ENCODE measurements around the gene MPG. TPM values are rescaled to one million over a fixed set of nuclear protein-coding genes. Genes with fewer than 3 reads are reported as not detected.

Gene MPG
- total RNA-seq, 2 donors from 2014 or later = 111 to 138 TPM

DNA sequence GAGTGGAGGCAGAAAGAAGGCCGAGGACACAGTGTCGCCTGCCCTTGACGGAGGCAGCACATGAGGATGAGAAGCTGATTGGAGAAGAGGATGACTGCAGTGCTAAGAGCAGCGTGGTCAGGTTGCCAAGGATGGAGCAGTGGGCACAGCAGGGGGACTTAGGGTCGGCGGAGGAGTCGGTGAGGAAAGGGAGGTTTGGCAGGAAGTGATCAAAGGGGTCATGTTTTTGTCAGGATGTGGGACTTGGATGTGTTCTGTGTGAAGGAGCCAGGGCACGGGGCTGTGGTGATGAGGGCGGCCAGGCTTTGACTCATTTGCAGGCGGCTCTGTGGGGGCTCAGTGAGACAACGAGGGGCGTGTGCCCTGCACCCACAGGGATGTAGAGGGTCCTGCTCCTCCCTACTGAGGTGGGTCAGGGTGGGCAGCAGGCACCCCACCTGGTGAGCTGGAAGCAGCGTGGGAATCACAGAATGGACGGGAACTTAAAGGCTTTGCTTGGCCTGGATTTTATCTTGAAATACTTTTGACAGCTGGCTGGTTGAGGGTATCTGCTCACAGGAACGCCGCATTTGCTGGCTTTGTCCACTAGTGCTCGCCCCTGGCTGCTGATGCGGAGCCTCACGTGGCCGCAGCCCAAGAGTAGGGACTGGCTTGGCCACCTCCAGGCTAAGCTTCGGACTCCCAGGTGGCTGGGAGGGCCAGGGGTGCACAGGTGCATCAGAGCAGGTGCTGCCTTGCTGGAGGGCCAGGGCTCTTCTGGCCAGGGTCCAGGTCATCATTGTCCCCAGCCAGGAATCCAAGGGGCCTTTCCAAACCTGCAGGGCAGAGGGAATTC is 6.0 kb downstream of the MPG start:
- DNase-seq (ENCODE audit: low spot score) = no peak
- H3K27me3 ChIP-seq (replicated peaks; ENCODE audit: insufficient read depth) = no peaks in the 10 kb centered on the region
- intact Hi-C loops (cut with DNase I) = no loop called here
- 60% methylated on average over 18 of the region's 21 CpGs for WGBS
- no peak for TF ChIP-seq POLR2A (IDR thresholded peaks at IDR 0.05)
- no peak for TF ChIP-seq POLR2AphosphoS5 (IDR thresholded peaks at IDR 0.05)
- TF ChIP-seq, protein P1, sequence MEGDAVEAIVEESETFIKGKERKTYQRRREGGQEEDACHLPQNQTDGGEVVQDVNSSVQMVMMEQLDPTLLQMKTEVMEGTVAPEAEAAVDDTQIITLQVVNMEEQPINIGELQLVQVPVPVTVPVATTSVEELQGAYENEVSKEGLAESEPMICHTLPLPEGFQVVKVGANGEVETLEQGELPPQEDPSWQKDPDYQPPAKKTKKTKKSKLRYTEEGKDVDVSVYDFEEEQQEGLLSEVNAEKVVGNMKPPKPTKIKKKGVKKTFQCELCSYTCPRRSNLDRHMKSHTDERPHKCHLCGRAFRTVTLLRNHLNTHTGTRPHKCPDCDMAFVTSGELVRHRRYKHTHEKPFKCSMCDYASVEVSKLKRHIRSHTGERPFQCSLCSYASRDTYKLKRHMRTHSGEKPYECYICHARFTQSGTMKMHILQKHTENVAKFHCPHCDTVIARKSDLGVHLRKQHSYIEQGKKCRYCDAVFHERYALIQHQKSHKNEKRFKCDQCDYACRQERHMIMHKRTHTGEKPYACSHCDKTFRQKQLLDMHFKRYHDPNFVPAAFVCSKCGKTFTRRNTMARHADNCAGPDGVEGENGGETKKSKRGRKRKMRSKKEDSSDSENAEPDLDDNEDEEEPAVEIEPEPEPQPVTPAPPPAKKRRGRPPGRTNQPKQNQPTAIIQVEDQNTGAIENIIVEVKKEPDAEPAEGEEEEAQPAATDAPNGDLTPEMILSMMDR (IDR thresholded peaks at IDR 0.05) = no peak
- peaks cover 1% of the 10 kb centered on the region for H3K4me1 ChIP-seq (replicated peaks)
- no peak overlapping the region for H3K4me3 ChIP-seq
- peaks cover 0 to 7% of the 10 kb centered on the region in 2 donors for H3K36me3 ChIP-seq
- no peaks in the 10 kb centered on the region for H3K9me3 ChIP-seq
- H3K27ac ChIP-seq = no peak overlapping the region

DNA sequence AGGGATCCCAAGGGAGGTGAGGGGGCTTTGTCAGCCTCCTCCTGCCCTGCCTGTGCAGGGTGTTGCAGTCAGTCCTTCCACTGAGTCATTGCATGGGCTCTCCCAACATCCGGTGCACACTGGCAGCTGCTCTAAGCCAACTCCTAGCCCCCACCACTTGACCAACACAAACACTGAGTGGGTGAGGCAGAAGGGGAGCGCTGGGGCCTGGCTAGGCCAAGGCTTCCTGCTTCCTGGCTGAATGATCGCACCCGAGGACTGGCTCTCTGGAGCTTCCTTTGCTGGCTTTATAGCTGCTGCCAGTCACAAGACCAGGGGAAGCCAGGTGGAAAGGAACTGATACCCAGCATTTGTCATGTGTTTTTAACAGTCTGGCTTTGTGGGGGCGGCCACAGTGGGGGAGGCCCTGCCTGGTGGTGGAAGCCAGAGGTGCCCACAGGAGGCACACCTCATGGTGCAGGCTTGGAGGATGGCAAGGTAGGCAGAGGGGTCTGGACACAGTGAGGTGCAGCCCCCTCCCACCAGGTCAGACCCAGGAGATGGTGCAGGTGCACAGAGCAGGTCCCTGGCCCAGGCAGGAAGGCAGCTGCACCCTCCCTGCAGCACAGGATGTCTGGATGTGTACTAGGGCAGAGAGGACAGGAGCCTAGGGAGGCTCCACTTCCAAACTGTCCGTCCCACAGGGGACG is 6.8 kb downstream of the MPG start:
- DNase-seq (ENCODE audit: low spot score) = no peak
- H3K27ac ChIP-seq = no peak overlapping the region
- no peaks in the 10 kb centered on the region for H3K27me3 ChIP-seq (replicated peaks; ENCODE audit: insufficient read depth)
- peaks cover 0 to 7% of the 10 kb centered on the region in 2 donors for H3K36me3 ChIP-seq
- H3K4me3 ChIP-seq = no peak overlapping the region
- H3K9me3 ChIP-seq = no peaks in the 10 kb centered on the region
- intact Hi-C loops (cut with DNase I) = no loop called here
- WGBS = 50% methylated on average over 7 of the region's 7 CpGs
- TF ChIP-seq POLR2AphosphoS5 (IDR thresholded peaks at IDR 0.05) (peak; percentile 18), POLR2A (IDR thresholded peaks at IDR 0.05) (no peak)
- TF ChIP-seq, protein P1 (IDR thresholded peaks at IDR 0.05) = no peak
- no peaks in the 10 kb centered on the region for H3K4me1 ChIP-seq (replicated peaks)

DNA sequence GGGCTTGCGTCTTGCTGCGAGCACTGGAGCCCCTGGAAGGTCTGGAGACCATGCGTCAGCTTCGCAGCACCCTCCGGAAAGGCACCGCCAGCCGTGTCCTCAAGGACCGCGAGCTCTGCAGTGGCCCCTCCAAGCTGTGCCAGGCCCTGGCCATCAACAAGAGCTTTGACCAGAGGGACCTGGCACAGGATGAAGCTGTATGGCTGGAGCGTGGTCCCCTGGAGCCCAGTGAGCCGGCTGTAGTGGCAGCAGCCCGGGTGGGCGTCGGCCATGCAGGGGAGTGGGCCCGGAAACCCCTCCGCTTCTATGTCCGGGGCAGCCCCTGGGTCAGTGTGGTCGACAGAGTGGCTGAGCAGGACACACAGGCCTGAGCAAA is 7.4 kb downstream of the MPG start:
- no peaks in the 10 kb centered on the region for H3K4me1 ChIP-seq (replicated peaks)
- 76% methylated on average over 18 of the region's 18 CpGs for WGBS
- H3K27ac ChIP-seq = no peak overlapping the region
- H3K4me3 ChIP-seq = no peak overlapping the region
- no peaks in the 10 kb centered on the region for H3K27me3 ChIP-seq (replicated peaks; ENCODE audit: insufficient read depth)
- TF ChIP-seq POLR2A (IDR thresholded peaks at IDR 0.05) (no peak), POLR2AphosphoS5 (IDR thresholded peaks at IDR 0.05) (no peak)
- TF ChIP-seq, protein P1 (IDR thresholded peaks at IDR 0.05) = no peak
- intact Hi-C loops (cut with DNase I) = no loop called here
- no peaks in the 10 kb centered on the region for H3K9me3 ChIP-seq
- DNase-seq (ENCODE audit: low spot score) = no peak
- peaks cover 0 to 8% of the 10 kb centered on the region in 2 donors for H3K36me3 ChIP-seq

DNA sequence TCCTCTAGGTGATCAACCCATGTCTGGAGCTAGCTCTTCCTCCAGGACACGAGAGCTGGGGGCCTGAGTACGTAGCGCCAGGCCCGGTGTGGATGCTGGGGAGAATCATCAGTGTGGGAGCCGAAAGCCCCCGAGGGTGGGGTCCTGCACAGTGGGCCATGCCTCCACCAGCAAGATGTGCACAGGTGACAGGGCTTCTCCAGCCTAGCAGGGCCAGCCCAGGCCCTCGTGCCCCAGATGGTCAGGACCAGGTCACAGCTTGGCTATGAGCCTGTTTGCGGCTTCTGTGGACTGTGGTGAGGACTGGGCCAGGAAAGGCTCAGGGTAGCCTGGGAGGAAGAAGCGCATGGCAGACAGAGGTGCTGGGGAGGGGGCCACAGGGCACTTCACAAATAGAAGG is 7.8 kb downstream of the MPG start:
- Histone ChIP-seq H3K4me1 (replicated peaks) (no peaks in the 10 kb centered on the region), H3K27ac (no peak overlapping the region), H3K4me3 (no peak overlapping the region), H3K9me3 (no peaks in the 10 kb centered on the region), H3K36me3 (peaks cover 0 to 8% of the 10 kb centered on the region in 2 donors), H3K27me3 (replicated peaks; ENCODE audit: insufficient read depth) (no peaks in the 10 kb centered on the region)
- no peak for DNase-seq (ENCODE audit: low spot score)
- intact Hi-C loops (cut with DNase I) = no loop called here
- WGBS = 75% methylated on average over 9 of the region's 9 CpGs
- TF ChIP-seq POLR2A (IDR thresholded peaks at IDR 0.05) = no peak
- no peak for TF ChIP-seq POLR2AphosphoS5 (IDR thresholded peaks at IDR 0.05)
- TF ChIP-seq, protein P1 (IDR thresholded peaks at IDR 0.05) = no peak
